ENCODE data around the gene ARHGAP18. TPM values are rescaled to one million over a fixed set of nuclear protein-coding genes. Genes with fewer than 3 reads are reported as not detected.

Gene ARHGAP18
- total RNA-seq, 6 experiments from 2014 or later = 2.2 to 8.0 (median 2.9) TPM

GRCh38 chr6:129565811-129566210 lies 144.2 kb downstream of the ARHGAP18 start:
- H3K27ac ChIP-seq = no peak overlapping the region
- DNase-seq (no peak), ATAC-seq (no peak)
- intact Hi-C loops (cut with DNase I) = loop anchor here in 1 of 2 donors (10.0 kb wide), 1 partner anchor 61 kb away; no protein-coding TSS in a partner anchor
- no peak for TF ChIP-seq CTCF (IDR thresholded peaks at IDR 0.05)
- TF ChIP-seq POLR2A (IDR thresholded peaks at IDR 0.05) = no peak
- H3K4me1 ChIP-seq = no peaks in the 10 kb centered on the region
- no peaks in the 10 kb centered on the region for H3K27me3 ChIP-seq
- no peaks in the 10 kb centered on the region for H3K36me3 ChIP-seq
- WGBS (ENCODE audit: insufficient coverage, low coverage, low lambda C conversion rate, missing lambda C conversion rate) = 74% methylated on average over 2 of the region's 2 CpGs
- H3K9me3 ChIP-seq = no peaks in the 10 kb centered on the region
- no peak overlapping the region for H3K4me3 ChIP-seq

DNA sequence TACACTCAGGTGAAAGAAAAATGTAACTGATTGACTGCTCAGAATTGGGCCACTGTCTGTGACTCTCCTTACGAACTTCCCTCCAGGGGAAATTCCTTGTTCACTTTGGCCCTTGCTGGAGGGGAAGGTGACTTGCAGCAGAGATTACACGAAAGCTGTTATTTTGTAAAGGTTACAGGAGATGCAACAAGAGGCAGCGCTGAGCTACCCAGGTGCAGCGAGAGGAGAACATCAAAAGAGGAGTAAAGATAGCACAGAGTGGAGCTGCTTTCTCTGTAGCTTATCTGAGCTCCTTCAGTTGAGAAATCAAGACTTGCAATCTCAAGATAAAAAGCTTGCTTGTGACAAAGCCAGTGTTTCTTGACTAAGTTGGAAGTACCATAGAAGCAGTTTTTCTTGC lies 144.6 kb downstream of the ARHGAP18 start:
- WGBS (ENCODE audit: insufficient coverage, low coverage, low lambda C conversion rate, missing lambda C conversion rate) = 81% methylated on average over 4 of the region's 4 CpGs
- Histone ChIP-seq H3K27ac (no peak overlapping the region), H3K9me3 (no peaks in the 10 kb centered on the region), H3K4me3 (no peak overlapping the region), H3K36me3 (no peaks in the 10 kb centered on the region), H3K27me3 (no peaks in the 10 kb centered on the region), H3K4me1 (no peaks in the 10 kb centered on the region)
- intact Hi-C loops (cut with DNase I) = loop anchor here in 1 of 2 donors (10.0 kb wide), 1 partner anchor 61 kb away; no protein-coding TSS in a partner anchor
- ATAC-seq (no peak), DNase-seq (no peak)
- no peak for TF ChIP-seq POLR2A (IDR thresholded peaks at IDR 0.05)
- no peak for TF ChIP-seq CTCF (IDR thresholded peaks at IDR 0.05)

DNA sequence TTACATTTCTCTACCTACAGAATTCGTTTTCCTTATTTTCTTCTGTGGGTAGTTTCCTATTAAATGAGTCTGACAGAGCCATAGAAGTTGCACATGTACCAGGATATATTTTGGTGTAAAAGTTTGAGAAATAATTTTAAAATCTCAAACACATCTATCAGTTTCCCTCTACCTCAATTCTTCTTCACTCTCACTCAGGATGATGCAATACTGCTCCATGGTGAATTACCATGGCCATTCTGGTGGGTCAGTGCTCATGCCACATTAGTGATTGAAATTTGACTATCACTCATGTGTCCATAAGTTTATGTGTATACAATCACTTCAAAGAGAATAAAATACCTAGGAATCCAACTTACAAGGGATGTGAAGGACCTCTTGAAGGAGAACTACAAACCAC lies 151.7 kb downstream of the ARHGAP18 start:
- no peak overlapping the region for H3K27ac ChIP-seq
- TF ChIP-seq POLR2A (IDR thresholded peaks at IDR 0.05) (no peak), CTCF (IDR thresholded peaks at IDR 0.05) (no peak)

GRCh38 chr6:129555206-129555832 lies 154.7 kb downstream of the ARHGAP18 start:
- ATAC-seq (no peak), DNase-seq (no peak)
- no peak for TF ChIP-seq POLR2A (IDR thresholded peaks at IDR 0.05)
- TF ChIP-seq CTCF (IDR thresholded peaks at IDR 0.05) = no peak
- Histone ChIP-seq H3K27ac (no peak overlapping the region), H3K4me3 (no peak overlapping the region), H3K9me3 (no peaks in the 10 kb centered on the region), H3K27me3 (no peaks in the 10 kb centered on the region), H3K36me3 (no peaks in the 10 kb centered on the region), H3K4me1 (no peaks in the 10 kb centered on the region)
- intact Hi-C loops (cut with DNase I) = no loop called here
- 84% methylated on average over 5 of the region's 5 CpGs for WGBS (ENCODE audit: insufficient coverage, low coverage, low lambda C conversion rate, missing lambda C conversion rate)

More for the DNA sequence above, 151.7 kb downstream of the ARHGAP18 start:
- intact Hi-C loops (cut with DNase I) = no loop called here
- 45% methylated on average over 1 of the region's 1 CpG for WGBS (ENCODE audit: insufficient coverage, low coverage, low lambda C conversion rate, missing lambda C conversion rate)
- H3K27me3 ChIP-seq = no peaks in the 10 kb centered on the region
- DNase-seq (no peak), ATAC-seq (no peak)
- H3K4me1 ChIP-seq = no peaks in the 10 kb centered on the region
- no peaks in the 10 kb centered on the region for H3K36me3 ChIP-seq
- H3K9me3 ChIP-seq = no peaks in the 10 kb centered on the region
- H3K4me3 ChIP-seq = no peak overlapping the region
